Gastroesophageal sphincter (tissue), 3 donors: ENCODE data around the gene PTPRD.

Experiments
- EP300 ChIP-seq: sonication (generic); formaldehyde crosslinking; IDR thresholded peaks from one replicate; pipeline ENCODE4 v1.6.1; 2017; ENCODE audit warnings: antibody characterized with exemption, mild to moderate bottlenecking
- POLR2A ChIP-seq, 2 donors: fragments of 450-650 bp; IDR thresholded peaks; one replicate each; pipeline ENCODE4 v1.6.1; 2017; ENCODE audit warnings: antibody characterized with exemption in 2 of 2, mild to moderate bottlenecking in 2 of 2, moderate library complexity in 1 of 2
- TF ChIP-seq, protein P1 (sequence below), 4 experiments: fragments of 200-600 bp in 2 of 4; fragments of 450-650 bp in 2 of 4; sonication (generic) in 1 of 4; IDR thresholded peaks; one replicate each; pipeline ENCODE4 v1.5.1; 2017 to 2019; ENCODE audit warnings: antibody characterized with exemption in 4 of 4, mild to moderate bottlenecking in 2 of 4, moderate library complexity in 2 of 4

DNA sequence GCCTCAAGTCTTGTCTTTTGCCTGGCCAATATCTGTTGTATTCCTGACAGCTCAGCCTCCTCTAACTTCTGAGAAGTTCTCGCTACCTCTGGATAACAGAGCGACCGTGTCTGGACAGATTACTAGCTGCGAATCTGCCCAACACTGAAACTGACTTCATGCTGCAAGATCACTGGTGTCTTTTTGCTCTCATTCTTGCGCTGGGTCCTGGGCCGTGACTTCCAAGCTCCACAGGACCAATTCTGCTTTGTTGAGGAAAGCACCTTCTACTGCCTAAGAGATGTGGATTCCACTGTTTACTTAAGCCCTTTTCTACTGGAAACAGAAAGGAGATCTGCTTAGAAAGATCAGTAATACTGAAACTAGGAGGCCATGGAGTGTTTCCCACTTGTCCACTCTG, 1834.4 kb downstream of the PTPRD start:
- TF ChIP-seq, protein P1, sequence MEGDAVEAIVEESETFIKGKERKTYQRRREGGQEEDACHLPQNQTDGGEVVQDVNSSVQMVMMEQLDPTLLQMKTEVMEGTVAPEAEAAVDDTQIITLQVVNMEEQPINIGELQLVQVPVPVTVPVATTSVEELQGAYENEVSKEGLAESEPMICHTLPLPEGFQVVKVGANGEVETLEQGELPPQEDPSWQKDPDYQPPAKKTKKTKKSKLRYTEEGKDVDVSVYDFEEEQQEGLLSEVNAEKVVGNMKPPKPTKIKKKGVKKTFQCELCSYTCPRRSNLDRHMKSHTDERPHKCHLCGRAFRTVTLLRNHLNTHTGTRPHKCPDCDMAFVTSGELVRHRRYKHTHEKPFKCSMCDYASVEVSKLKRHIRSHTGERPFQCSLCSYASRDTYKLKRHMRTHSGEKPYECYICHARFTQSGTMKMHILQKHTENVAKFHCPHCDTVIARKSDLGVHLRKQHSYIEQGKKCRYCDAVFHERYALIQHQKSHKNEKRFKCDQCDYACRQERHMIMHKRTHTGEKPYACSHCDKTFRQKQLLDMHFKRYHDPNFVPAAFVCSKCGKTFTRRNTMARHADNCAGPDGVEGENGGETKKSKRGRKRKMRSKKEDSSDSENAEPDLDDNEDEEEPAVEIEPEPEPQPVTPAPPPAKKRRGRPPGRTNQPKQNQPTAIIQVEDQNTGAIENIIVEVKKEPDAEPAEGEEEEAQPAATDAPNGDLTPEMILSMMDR (IDR thresholded peaks at IDR 0.05) = no peak
- TF ChIP-seq EP300 = no peak
- TF ChIP-seq POLR2A (IDR thresholded peaks at IDR 0.05) = no peak
